GM19372 (cell line): Measurements from ENCODE around the gene EPN3.

Experiments
- ATAC-seq: cut with Tn5 transposase; IDR thresholded peaks from one replicate; pipeline ENCODE4 v1.9.1; 2021; ENCODE audit warnings: mild to moderate bottlenecking, low read depth, moderate library complexity; ENCODE audit not compliant: unreplicated experiment

EPN3 gene

GRCh38 chr17:50547736-50548083 lies 15.2 kb downstream of the EPN3 start:
- no peak for ATAC-seq

GRCh38 chr17:50548831-50549230 lies 16.3 kb downstream of the EPN3 start:
- ATAC-seq: no peak

- ATAC-seq: no peak
Observed at GRCh38 chr17:50549256-50549941, 16.9 kb downstream of the EPN3 start.

DNA sequence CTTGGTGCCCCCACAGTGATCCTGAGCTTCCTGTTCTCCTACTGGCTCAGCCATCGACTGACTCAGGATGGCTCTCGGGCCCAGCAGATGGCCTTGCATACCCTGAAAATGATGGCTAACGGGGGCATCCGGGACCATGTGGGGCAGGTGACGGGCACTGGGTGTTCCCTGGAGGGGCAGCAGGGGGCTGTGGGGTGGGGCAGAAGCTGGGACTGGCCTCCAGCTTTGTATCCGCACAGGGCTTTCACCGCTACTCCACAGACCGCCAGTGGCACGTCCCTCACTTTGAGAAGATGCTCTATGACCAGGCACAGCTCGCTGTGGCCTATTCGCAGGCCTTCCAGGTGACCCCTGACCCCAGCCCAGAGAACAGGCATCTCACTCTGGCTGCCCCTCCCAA lies 17.4 kb downstream of the EPN3 start:
- ATAC-seq: no peak

DNA sequence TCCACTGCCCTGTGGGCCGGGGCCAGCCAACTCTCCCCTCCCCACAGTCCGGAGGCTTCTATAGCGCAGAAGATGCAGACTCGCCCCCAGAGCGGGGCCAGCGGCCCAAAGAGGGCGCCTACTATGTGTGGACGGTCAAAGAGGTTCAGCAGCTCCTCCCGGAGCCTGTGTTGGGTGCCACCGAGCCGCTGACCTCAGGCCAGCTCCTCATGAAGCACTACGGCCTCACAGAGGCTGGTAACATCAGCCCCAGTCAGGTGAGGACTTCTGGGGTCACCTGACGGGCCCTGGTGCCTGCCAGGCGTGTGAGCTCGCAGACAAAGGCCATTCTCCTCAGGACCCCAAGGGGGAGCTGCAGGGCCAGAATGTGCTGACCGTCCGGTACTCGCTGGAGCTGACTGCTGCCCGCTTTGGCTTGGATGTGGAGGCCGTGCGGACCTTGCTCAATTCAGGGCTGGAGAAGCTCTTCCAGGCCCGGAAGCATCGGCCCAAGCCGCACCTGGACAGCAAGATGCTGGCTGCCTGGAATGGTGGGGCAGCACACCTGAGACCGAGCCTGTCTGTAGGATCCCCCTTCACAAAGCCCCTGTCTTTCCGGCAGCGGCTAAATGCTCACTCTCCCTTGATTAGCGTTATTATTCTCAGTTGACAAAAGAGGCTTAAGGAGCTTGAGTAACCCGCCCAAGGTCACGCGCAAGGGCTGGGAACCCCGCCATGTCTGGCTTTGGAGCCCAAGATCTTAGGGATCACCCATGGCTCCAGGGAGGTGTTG lies 18.3 kb downstream of the EPN3 start:
- no peak for ATAC-seq

GRCh38 chr17:50551433-50551815 lies 18.9 kb downstream of the EPN3 start:
- no peak for ATAC-seq

DNA sequence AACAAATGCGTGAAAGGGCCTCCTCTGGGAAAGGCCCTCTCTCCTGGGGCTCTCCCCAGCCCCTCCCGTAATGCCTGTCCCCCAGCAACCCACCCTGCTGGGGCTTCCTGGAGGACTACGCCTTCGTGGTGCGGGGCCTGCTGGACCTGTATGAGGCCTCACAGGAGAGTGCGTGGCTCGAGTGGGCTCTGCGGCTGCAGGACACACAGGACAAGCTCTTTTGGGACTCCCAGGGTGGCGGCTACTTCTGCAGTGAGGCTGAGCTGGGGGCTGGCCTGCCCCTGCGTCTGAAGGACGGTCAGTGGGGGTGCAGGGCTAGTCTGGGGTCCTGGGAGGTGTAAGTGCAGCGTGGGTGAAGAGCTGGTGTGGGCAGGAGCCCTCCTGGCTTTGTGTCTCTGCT lies 19.3 kb downstream of the EPN3 start:
- ATAC-seq: no peak

DNA sequence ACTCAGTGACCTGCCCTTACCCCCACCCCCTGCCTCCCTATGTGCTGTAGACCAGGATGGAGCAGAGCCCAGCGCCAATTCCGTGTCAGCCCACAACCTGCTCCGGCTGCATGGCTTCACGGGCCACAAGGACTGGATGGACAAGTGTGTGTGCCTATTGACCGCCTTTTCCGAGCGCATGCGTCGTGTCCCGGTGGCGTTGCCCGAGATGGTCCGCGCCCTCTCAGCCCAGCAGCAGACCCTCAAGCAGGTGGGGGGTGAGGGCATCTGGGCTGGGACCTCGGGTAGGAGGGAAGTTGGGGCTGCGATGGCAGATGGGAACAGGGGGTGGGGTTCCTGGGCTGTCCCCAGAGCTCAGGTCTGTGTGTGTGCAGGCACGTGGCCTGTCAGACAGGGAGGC lies 21.7 kb downstream of the EPN3 start:
- no peak for ATAC-seq

DNA sequence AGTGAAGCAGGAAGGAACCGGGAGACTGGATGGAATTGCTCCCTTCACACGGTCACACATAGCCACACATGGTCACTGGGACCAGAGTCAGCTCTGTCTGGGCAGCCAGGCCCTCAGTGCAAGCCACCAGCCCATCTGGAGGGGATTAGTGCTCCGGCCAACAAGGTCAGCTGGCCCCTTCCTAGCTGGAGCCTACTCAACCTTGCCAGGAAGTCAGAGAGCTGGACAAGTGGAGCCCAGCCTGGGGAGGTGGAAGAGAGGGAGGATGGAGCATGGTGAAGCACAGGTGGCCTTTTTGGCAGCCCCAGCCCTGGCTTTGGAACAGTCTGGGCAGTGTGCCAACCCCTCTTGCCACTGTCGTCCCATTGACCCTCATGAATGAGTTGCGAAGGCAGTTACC lies 24.3 kb downstream of the EPN3 start:
- ATAC-seq: no peak

DNA sequence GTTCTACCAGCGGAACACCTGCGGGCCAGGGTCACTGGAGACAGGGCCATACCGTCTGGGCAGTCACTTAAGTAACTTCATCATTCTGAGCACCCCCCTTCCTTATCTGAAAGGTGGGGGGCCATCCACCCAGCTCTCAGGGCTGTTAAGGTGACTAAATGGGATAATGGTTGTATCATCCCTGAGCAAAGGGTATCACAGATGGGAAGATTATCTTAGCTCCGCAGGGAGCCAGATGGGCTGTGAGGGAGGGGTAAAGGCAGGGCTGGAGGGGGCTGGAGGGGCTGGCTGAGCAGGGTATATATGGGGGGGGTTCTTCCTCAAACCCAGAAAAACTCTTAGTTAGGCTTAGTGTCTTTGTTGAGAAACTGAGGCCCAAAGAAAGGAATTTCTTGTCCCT lies 25.1 kb downstream of the EPN3 start:
- ATAC-seq: no peak

- no peak for ATAC-seq
Observed at GRCh38 chr17:50558091-50558490, 25.6 kb downstream of the EPN3 start.

GRCh38 chr17:50558581-50558940 lies 26.0 kb downstream of the EPN3 start:
- no peak for ATAC-seq

GRCh38 chr17:50558941-50559614 lies 26.5 kb downstream of the EPN3 start:
- no peak for ATAC-seq

DNA sequence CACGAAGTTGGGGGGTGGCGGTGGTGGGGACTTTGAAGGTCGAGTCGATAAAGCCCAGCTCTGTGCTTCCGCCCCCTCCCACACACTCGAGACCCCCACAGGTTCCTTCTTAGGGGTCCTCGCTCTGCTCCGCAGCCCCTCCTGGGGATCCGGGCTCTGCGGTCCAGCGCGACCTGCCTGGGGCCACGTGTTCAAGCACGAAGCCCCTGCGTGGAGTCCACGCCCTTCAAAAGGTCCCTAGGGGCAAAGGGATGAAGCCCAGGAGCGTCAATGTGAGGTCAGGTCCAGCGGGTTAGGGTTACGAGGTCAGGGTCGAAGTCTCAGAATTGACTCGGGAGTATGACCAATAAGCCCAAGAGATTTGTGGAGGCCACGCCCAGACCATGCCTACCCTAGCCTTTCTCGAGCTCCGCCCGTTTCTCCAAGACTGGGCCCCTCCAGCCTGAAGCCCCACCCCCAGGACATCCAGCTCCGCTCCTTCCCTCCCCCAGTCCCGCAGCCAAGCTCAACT lies 27.2 kb downstream of the EPN3 start:
- ATAC-seq: no peak

- peak; percentile 96 for ATAC-seq
Observed at GRCh38 chr17:50560185-50560824, 27.8 kb downstream of the EPN3 start, which contains the start of gene CACNA1G. TSS of gene CACNA1G (plus strand) at chr17:50560715. CDS start at chr17:50561460, 745 bp downstream.

DNA sequence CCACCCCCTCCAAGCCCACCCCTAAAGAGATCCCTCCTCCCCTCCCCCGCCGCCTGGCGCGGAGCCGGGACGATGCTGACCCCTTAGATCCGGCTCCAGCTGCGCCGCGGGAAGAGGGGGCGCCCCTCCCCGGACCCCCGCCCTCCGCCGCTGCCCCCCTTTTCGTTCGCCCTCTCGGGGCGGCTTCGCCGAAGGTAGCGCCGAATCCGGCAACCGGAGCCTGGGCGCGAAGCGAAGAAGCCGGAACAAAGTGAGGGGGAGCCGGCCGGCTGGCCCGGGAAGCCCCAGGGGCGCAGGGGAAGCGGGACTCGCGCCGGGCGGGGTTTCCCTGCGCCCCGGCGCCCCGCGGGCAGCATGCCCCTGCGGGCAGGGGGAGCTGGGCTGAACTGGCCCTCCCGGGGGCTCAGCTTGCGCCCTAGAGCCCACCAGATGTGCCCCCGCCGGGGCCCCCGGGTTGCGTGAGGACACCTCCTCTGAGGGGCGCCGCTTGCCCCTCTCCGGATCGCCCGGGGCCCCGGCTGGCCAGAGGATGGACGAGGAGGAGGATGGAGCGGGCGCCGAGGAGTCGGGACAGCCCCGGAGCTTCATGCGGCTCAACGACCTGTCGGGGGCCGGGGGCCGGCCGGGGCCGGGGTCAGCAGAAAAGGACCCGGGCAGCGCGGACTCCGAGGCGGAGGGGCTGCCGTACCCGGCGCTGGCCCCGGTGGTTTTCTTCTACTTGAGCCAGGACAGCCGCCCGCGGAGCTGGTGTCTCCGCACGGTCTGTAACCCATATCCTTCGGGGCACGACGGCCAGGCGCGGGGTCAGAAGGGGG lies 28.6 kb downstream of the EPN3 start:
- ATAC-seq: no peak

DNA sequence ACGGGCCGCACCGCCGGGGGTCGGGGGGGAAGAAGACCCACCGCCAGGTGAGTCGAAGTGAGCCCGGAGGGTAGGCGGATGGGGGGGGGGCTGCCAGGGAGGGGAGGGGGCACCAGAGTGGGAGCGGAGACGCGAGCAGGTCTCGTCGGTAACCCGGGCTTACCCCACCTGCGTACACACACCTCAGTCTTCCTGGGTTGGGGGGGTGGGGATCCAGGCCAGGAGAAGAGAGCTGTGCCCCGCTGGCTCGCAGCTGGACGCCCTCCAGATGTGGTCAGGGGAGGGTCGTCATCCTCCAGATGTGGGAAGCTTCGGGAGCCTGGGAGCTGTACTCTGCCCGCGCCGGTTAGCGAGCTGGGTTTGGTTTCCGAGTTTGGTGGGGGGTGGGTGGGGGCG lies 29.2 kb downstream of the EPN3 start:
- ATAC-seq: no peak

DNA sequence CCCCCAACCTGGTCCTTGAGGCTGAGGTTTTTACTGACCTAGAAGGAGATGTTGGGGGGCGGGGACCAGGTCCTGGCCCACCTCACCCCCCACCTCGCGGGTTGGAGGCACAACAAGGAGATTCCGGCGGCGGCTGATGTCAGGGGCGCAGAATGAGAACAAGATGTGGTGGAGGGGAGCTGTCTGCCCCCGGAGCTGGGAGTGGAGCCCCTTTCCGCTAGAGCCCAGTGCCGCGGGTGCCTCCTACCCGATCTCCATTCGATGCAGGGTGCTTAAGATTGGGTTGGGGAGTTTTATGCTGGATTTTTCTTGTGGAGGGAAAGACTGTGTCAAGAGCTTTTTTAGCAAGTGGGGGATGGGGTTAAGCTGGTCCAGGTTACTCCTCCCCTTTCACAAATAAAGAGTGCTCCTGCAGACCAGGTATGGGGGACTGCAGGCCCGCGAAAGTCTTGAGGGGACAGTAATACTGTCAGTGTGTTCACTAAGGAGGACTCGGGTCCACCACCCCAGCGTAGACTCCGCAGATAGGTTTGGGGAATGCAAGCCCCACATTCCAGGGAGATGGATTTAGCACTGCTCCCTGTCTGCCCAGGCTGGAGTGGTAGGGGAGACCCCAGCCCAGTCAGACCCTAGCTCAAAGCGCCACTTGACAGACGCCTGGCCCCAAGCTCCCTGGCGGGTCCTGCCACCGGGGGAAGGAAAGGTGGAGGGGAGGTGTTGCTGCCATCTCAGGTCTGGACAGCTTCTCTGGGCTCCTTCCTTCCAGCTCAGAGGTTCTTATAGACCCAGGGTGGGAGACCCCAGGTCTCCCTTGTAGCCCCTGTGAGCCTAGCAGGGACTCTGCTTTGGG lies 29.9 kb downstream of the EPN3 start:
- no peak for ATAC-seq

DNA sequence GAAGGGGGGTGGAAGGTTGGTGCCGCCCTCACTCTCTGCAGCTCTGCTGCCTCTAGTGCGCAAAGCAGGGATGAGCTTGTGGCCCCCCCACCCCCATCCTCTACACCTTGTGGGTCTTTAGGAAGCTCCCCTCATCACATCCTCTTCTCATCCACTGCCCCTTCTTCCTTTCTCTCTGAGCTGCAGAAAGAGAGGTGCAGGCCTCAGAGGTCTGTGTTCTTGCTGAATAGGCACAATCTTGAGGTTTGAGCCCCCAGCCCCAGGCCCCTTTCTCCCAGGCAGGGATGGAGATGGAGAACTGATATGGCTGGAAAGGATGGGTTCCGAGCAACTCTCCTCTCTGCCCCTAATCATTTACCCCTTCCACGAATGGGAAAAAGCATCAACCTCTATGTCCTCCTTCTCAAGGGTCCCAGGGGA lies 30.6 kb downstream of the EPN3 start:
- no peak for ATAC-seq
